ENCODE measurements around the gene ZNF280D. TPM values are rescaled to one million over a fixed set of nuclear protein-coding genes. Genes with fewer than 3 reads are reported as not detected.

ZNF280D gene
- total RNA-seq, 1 donor from 2014 or later = 25.1 TPM

DNA sequence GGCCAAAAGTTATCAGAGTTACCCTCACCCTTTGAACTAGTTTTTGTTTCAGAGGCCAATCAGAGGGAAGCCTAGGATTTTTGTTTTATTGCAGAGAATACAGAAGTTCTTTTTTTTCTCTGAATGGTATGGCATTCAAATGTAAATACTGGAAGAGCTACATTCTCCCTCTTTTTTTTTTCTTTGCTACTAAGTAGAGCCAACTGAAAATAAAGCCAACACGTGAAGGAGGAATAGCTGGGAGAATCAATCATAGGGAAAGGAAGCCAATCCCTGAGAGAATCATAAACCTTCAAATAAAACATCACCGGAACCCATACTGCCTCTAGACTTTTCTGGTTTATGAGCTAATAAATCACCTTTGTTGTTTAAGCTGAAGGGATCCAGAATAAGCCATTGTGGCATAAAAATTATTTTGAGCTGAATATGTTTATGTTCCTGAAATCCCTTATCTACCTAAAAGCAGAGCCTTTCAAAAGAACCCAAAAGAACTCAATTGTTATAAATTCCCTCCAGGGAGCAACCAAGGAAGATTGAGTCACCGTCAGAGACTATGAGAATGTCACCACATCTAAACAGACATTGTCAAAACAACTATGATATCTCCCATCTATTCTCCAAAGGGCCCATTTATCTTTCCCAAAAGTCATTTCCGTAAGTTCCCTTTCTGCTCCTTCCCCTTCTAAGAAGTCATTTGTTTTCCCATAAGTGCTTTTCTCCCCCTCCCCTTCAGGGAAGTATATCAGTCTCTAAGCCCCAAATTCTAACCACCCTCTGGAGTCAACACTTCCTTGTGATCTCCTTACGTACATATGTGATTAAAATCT lies 3.8 kb upstream of the ZNF280D start:
- TF ChIP-seq, protein P1, sequence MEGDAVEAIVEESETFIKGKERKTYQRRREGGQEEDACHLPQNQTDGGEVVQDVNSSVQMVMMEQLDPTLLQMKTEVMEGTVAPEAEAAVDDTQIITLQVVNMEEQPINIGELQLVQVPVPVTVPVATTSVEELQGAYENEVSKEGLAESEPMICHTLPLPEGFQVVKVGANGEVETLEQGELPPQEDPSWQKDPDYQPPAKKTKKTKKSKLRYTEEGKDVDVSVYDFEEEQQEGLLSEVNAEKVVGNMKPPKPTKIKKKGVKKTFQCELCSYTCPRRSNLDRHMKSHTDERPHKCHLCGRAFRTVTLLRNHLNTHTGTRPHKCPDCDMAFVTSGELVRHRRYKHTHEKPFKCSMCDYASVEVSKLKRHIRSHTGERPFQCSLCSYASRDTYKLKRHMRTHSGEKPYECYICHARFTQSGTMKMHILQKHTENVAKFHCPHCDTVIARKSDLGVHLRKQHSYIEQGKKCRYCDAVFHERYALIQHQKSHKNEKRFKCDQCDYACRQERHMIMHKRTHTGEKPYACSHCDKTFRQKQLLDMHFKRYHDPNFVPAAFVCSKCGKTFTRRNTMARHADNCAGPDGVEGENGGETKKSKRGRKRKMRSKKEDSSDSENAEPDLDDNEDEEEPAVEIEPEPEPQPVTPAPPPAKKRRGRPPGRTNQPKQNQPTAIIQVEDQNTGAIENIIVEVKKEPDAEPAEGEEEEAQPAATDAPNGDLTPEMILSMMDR (IDR thresholded peaks at IDR 0.05; ENCODE audit: unreplicated experiment) = no peak
- H3K27ac Mint-ChIP-seq = no peak overlapping the region

DNA sequence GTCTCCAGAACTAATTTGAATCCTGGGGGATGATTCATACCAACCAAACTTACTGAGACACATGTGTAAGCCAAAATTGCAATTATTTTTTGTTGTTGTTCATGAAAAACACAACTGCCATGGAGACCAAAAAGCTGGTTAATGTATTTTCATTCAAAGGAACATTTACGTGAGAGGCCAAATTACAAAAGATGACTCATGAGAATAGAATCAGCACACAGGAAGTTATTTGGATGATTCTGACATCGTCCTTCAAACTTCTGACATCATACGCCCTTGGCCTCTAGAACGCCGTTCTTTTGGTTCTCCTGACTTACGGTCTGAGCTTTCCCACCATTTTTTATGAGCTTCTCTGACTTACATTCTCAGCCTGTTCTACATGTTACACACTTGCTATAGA lies 3.0 kb upstream of the ZNF280D start:
- Mint-ChIP-seq H3K27ac (no peak overlapping the region), H3K4me1 (peaks cover 12% of the 10 kb centered on the region), H3K9me3 (peaks cover 17% of the 10 kb centered on the region)

More for the DNA sequence above, 3.8 kb upstream of the ZNF280D start:
- H3K9me3 Mint-ChIP-seq = peaks cover 17% of the 10 kb centered on the region
- H3K36me3 Mint-ChIP-seq = peaks cover 7% of the 10 kb centered on the region
- H3K4me3 Mint-ChIP-seq = no peak overlapping the region
- DNase-seq (ENCODE audit: low spot score in 2 of 2, unreplicated experiment in 2 of 2) = no peak
- peaks cover 7% of the 10 kb centered on the region for H3K4me1 Mint-ChIP-seq
- H3K27me3 Mint-ChIP-seq (ENCODE audit: low read depth) = no peaks in the 10 kb centered on the region

DNA sequence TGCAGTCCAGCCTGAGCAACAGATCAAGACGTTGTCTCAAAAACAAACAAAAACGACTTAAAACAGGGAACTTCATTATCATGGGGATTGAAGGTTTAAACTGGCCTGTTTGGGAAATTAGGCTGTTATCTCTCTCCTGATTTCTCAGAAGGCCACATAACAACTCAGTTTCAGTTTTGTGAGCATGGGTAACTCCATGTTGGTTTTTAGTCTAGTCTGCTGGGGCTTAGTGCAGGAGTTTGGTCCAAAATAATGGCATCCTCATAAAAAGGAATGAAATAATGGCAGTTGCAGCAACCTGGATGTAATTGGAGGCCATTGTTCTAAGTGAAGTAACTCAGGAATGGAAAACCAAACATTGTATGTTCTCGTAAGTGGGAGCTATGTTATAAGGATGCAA lies 2.3 kb upstream of the ZNF280D start:
- Mint-ChIP-seq H3K27ac (no peak overlapping the region), H3K9me3 (peaks cover 17% of the 10 kb centered on the region), H3K36me3 (peaks cover 7% of the 10 kb centered on the region), H3K4me3 (no peak overlapping the region), H3K27me3 (ENCODE audit: low read depth) (no peaks in the 10 kb centered on the region), H3K4me1 (peaks cover 17% of the 10 kb centered on the region)
- no peak for DNase-seq (ENCODE audit: low spot score in 2 of 2, unreplicated experiment in 2 of 2)
- TF ChIP-seq, protein P1 (IDR thresholded peaks at IDR 0.05; ENCODE audit: unreplicated experiment) = no peak

More for the DNA sequence above, 3.0 kb upstream of the ZNF280D start:
- Mint-ChIP-seq H3K36me3 (peaks cover 7% of the 10 kb centered on the region), H3K27me3 (ENCODE audit: low read depth) (no peaks in the 10 kb centered on the region), H3K4me3 (no peak overlapping the region)
- no peak for DNase-seq (ENCODE audit: low spot score in 2 of 2, unreplicated experiment in 2 of 2)
- TF ChIP-seq, protein P1 (IDR thresholded peaks at IDR 0.05; ENCODE audit: unreplicated experiment) = no peak

DNA sequence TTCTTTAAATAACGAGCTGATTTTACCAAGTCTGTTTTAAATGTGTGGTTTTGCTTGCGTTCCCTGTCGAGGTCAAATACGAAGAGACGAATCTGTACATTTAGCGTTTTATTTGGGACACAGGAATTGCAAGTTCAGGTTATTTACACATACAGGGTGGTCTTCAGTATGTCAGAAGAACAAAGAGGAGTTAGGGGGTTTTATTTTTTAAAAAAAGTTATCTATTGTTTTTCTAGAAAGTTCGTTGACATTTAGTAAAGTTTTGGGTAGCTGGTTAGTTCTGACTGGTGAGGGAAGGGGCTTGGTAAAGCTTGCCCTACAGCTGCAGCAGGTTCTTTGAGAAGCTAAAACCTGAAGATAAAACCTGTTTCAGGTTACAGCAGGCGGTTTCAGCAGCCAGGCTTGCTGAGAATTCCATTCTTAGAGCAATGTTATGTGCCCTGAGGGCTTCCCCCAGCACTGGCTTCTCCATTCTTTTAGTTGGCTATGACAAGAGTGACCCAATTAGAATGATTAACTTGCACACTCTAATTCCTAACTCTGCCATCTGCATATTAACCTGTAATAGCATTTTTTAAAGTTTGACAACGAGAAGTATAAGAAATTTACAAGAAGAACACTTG lies 815 bp upstream of the ZNF280D start:
- no peak for DNase-seq (ENCODE audit: low spot score in 2 of 2, unreplicated experiment in 2 of 2)
- Mint-ChIP-seq H3K4me3 (no peak overlapping the region), H3K4me1 (peaks cover 19% of the 10 kb centered on the region), H3K27ac (no peak overlapping the region), H3K27me3 (ENCODE audit: low read depth) (no peaks in the 10 kb centered on the region), H3K36me3 (peaks cover 7% of the 10 kb centered on the region), H3K9me3 (peaks cover 17% of the 10 kb centered on the region)
- TF ChIP-seq, protein P1 (IDR thresholded peaks at IDR 0.05; ENCODE audit: unreplicated experiment) = no peak

DNA sequence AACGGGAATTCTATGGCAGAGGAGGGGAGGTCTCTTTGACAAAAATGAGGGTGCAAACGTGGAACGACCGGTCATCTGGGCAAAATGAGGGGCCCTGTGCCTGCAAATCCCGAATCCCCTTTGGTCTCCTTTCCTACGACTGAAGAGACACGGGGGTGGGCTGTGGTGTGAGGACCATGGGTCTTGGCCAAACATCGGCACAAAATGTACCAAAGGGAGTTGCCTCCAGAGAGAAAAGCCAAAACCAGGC lies 498 bp downstream of the ZNF280D start:
- H3K4me3 Mint-ChIP-seq = peak overlapping the region; percentile 77

More for the DNA sequence above, 498 bp downstream of the ZNF280D start:
- H3K27ac Mint-ChIP-seq = peak overlapping the region; percentile 94
- TF ChIP-seq, protein P1 (IDR thresholded peaks at IDR 0.05; ENCODE audit: unreplicated experiment) = no peak
- peaks cover 17% of the 10 kb centered on the region for H3K9me3 Mint-ChIP-seq
- no peak for DNase-seq (ENCODE audit: low spot score in 2 of 2, unreplicated experiment in 2 of 2)
- H3K27me3 Mint-ChIP-seq (ENCODE audit: low read depth) = no peaks in the 10 kb centered on the region
- peaks cover 19% of the 10 kb centered on the region for H3K4me1 Mint-ChIP-seq
- H3K36me3 Mint-ChIP-seq = peaks cover 7% of the 10 kb centered on the region
